Body of pancreas (tissue), 4 donors: ENCODE data around the gene TM7SF2.

Experiments
- POLR2A ChIP-seq, 3 donors: fragments of 450-650 bp; IDR thresholded peaks; one replicate each; pipeline ENCODE4 v1.6.1; 2016; ENCODE audit warnings: antibody characterized with exemption in 3 of 3, mild to moderate bottlenecking in 2 of 3
- TF ChIP-seq, protein P1 (sequence below), 7 experiments: fragments of 450-650 bp in 4 of 7; fragments of 200-600 bp in 3 of 7; sonication (generic) in 3 of 7; IDR thresholded peaks; one replicate each; pipeline ENCODE4 v1.5.1; 2016 to 2019; ENCODE audit warnings: antibody characterized with exemption in 7 of 7

DNA sequence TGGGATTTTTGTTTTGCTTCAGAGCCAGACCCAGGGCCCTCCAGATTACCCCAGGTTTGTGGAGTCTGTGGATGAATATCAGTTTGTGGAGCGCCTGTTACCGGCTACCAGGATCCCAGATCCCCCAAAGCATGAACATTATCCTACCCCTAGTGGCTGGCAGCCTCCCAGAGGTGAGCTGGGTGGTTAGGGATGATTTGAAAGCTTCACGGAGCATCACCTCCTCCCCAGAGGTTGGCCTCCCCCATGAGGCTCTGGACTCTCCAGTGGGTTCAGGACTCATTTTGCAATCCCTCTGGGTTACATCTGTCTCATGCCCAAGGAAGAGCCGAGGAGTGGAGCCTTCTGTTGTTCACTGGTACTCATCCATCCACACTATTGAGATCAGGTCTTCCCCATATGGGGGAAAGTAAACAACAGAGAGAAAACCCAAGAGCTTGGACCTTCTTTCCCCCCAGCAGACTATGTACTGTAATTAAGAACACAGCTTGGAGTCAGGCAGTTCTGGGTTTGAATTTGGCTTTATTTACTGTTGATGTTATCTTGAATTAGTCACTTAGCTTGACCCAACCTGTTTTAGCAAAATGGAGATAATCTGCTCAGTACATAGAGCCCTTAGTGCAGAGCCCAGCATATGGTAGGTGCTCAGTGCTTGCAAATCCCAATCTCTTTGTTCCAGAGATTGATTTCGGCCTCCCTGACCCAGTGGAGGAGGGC is 13.0 kb downstream of the TM7SF2 start:
- TF ChIP-seq, protein P1, sequence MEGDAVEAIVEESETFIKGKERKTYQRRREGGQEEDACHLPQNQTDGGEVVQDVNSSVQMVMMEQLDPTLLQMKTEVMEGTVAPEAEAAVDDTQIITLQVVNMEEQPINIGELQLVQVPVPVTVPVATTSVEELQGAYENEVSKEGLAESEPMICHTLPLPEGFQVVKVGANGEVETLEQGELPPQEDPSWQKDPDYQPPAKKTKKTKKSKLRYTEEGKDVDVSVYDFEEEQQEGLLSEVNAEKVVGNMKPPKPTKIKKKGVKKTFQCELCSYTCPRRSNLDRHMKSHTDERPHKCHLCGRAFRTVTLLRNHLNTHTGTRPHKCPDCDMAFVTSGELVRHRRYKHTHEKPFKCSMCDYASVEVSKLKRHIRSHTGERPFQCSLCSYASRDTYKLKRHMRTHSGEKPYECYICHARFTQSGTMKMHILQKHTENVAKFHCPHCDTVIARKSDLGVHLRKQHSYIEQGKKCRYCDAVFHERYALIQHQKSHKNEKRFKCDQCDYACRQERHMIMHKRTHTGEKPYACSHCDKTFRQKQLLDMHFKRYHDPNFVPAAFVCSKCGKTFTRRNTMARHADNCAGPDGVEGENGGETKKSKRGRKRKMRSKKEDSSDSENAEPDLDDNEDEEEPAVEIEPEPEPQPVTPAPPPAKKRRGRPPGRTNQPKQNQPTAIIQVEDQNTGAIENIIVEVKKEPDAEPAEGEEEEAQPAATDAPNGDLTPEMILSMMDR (IDR thresholded peaks at IDR 0.05): no peak
- TF ChIP-seq POLR2A (IDR thresholded peaks at IDR 0.05): no peak
